GM23338 (cell line): ENCODE data around the gene UNC13A. TPM values are rescaled to one million over a fixed set of nuclear protein-coding genes. Genes with fewer than 3 reads are reported as not detected.

Source experiments
- ATAC-seq: fragments of 200-7000 bp; cut with Tn5 transposase; 3 replicates; pipeline ENCODE4 v1.9.1; 2020
- DNase-seq: peaks from one replicate; pipeline ENCODE4 v3.0.0-alpha.2; 2015; ENCODE audit warnings: low spot score
- H2AFZ ChIP-seq: fragments of 200-600 bp; sonication (generic); 2 replicates; pipeline ENCODE4 v1.8.0; 2016; ENCODE audit warnings: antibody characterized with exemption, mild to moderate bottlenecking, moderate library complexity
- H3F3A ChIP-seq: fragments of 200-600 bp; sonication (generic); replicated peaks from 2 replicates; pipeline ENCODE4 v1.8.0; 2017; ENCODE audit warnings: antibody characterized with exemption, mixed run types, low read depth
- H3K27ac ChIP-seq: fragments of 200-600 bp; sonication (generic); 2 replicates; pipeline ENCODE4 v1.6.1; 2016; ENCODE audit warnings: low read depth
- H3K27me3 ChIP-seq: fragments of 200-600 bp; sonication (generic); 2 replicates; pipeline ENCODE4 v1.8.0; 2016; ENCODE audit warnings: mild to moderate bottlenecking, mixed run types, moderate library complexity; ENCODE audit not compliant: insufficient read depth
- H3K36me3 ChIP-seq: fragments of 200-600 bp; sonication (generic); 2 replicates; pipeline ENCODE4 v1.8.0; 2016; ENCODE audit warnings: mild to moderate bottlenecking; ENCODE audit not compliant: insufficient read depth
- H3K4me1 ChIP-seq: fragments of 200-600 bp; sonication (generic); 2 replicates; pipeline ENCODE4 v1.8.0; 2016; ENCODE audit warnings: mild to moderate bottlenecking, moderate library complexity; ENCODE audit not compliant: insufficient read depth
- H3K4me2 ChIP-seq: fragments of 200-600 bp; sonication (generic); 2 replicates; pipeline ENCODE4 v1.7.1; 2017; ENCODE audit warnings: mixed run types
- H3K4me3 ChIP-seq: fragments of 200-600 bp; sonication (generic); 2 replicates; pipeline ENCODE4 v1.6.1; 2016; ENCODE audit warnings: mixed run types
- H3K79me2 ChIP-seq: fragments of 200-600 bp; sonication (generic); replicated peaks from 2 replicates; pipeline ENCODE4 v1.8.0; 2017; ENCODE audit warnings: mild to moderate bottlenecking; ENCODE audit not compliant: insufficient read depth
- H3K9me2 ChIP-seq: fragments of 200-600 bp; sonication (generic); 2 replicates; pipeline ENCODE4 v1.8.0; 2017; ENCODE audit not compliant: insufficient read depth
- H4K20me1 ChIP-seq: fragments of 200-600 bp; sonication (generic); replicated peaks from 2 replicates; pipeline ENCODE4 v1.8.0; 2017; ENCODE audit warnings: mild to moderate bottlenecking; ENCODE audit not compliant: insufficient read depth
- H3K27ac Mint-ChIP-seq: 2 replicates; pipeline ENCODE4 v1.8.0; 2020; ENCODE audit warnings: inconsistent platforms, mild to moderate bottlenecking, moderate library complexity, mixed read lengths
- H3K27me3 Mint-ChIP-seq: 3 replicates; pipeline ENCODE4 v1.8.0; 2022; ENCODE audit warnings: low read depth, mild to moderate bottlenecking, moderate library complexity, mixed read lengths, inconsistent platforms; ENCODE audit not compliant: insufficient read depth, poor library complexity
- H3K36me3 Mint-ChIP-seq: 3 replicates; pipeline ENCODE4 v1.8.0; 2021; ENCODE audit warnings: low read depth, mild to moderate bottlenecking, inconsistent platforms, moderate library complexity, mixed read lengths
- H3K4me1 Mint-ChIP-seq: 3 replicates; pipeline ENCODE4 v1.8.0; 2020; ENCODE audit warnings: mild to moderate bottlenecking, inconsistent platforms, mixed read lengths
- H3K4me3 Mint-ChIP-seq: 3 replicates; pipeline ENCODE4 v1.8.0; 2021; ENCODE audit warnings: moderate library complexity, mild to moderate bottlenecking, inconsistent platforms, mixed read lengths
- H3K9me3 Mint-ChIP-seq: 3 replicates; pipeline ENCODE4 v1.8.0; 2020; ENCODE audit warnings: moderate library complexity, mild to moderate bottlenecking, inconsistent platforms, mixed read lengths
- CREB1 ChIP-seq: fragments of 250-450 bp; sonication (Bioruptor Pico); IDR thresholded peaks from 2 replicates; pipeline ENCODE4 v1.5.0; 2020; ENCODE audit warnings: low read depth, mild to moderate bottlenecking, moderate library complexity
- EZH2phosphoT487 ChIP-seq: fragments of 200-600 bp; sonication (generic); IDR thresholded peaks from one replicate; pipeline ENCODE4 v1.8.1; 2018; ENCODE audit warnings: antibody characterized with exemption; ENCODE audit not compliant: unreplicated experiment
- NANOG ChIP-seq: IDR thresholded peaks from 2 replicates; pipeline ENCODE4 v1.6.1; 2016; ENCODE audit warnings: antibody characterized with exemption, borderline replicate concordance
- STAT1 ChIP-seq: IDR thresholded peaks from one replicate; pipeline ENCODE4 v1.6.1; 2016; ENCODE audit warnings: antibody characterized with exemption; ENCODE audit not compliant: unreplicated experiment
- ZNF114 ChIP-seq: fragments of 250-450 bp; sonication (Bioruptor Pico); IDR thresholded peaks from 2 replicates; pipeline ENCODE4 v1.5.0; 2020; ENCODE audit warnings: mild to moderate bottlenecking, moderate library complexity
- polyA plus RNA-seq: library from polyadenylated mRNA; unstranded; fragments of >200 nt; fragmentation: Nextera tagmentation; extraction: Ambion mirVana; gene quantifications from 2 replicates; pipeline ENCODE4 v1.2.1, GENCODE V29; 2016
- total RNA-seq: library from RNA; depleted of rRNA; stranded (reverse); fragments of >200 nt; shearing (Covaris generic); gene quantifications from 2 replicates; pipeline ENCODE4 v1.2.3, GENCODE V29; 2014
- TF ChIP-seq, protein P1 (sequence below): IDR thresholded peaks from one replicate; pipeline ENCODE4 v1.6.1; 2018; ENCODE audit warnings: antibody characterized with exemption; ENCODE audit not compliant: unreplicated experiment
- TF ChIP-seq, protein P2 (sequence below): IDR thresholded peaks from 2 replicates; pipeline ENCODE4 v1.6.1; 2016; ENCODE audit warnings: antibody characterized with exemption
- TF ChIP-seq, protein P3 (sequence below), 2 experiments: fragments of 200-600 bp in 1 of 2; sonication (generic) in 1 of 2; conservative IDR thresholded peaks; 2 replicates each; pipeline versions ENCODE4 v1.5.1 to v1.6.1; 2016 to 2017; ENCODE audit warnings: antibody characterized with exemption in 2 of 2, low read depth in 2 of 2, mild to moderate bottlenecking in 2 of 2, moderate library complexity in 1 of 2

The UNC13A gene
- total and polyA plus RNA-seq, 2 experiments from 2014 or later: 9.5 to 30.4 TPM

DNA sequence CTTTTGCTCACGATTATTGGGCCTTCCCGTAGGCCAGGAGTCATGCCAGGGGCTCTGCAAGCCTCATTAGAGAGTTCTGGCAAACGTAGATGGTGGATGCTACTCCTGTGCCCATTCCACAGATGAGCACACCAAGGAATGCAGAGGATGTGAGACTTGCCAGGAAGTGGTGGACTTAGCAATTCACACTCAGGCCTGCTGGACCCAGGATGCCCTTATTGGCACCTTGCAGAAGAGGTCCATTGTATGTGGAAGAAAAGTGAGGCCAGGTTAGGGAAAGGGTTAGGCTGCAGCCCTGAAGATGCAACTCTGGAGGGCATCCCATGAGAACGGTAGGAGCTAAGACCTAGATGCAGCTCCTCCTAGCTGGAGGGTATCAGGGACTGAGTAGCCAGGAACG is 5.9 kb downstream of the UNC13A start:
- TF ChIP-seq ZNF114 (CRISPR knock-in tag): no peak
- TF ChIP-seq, protein P1, sequence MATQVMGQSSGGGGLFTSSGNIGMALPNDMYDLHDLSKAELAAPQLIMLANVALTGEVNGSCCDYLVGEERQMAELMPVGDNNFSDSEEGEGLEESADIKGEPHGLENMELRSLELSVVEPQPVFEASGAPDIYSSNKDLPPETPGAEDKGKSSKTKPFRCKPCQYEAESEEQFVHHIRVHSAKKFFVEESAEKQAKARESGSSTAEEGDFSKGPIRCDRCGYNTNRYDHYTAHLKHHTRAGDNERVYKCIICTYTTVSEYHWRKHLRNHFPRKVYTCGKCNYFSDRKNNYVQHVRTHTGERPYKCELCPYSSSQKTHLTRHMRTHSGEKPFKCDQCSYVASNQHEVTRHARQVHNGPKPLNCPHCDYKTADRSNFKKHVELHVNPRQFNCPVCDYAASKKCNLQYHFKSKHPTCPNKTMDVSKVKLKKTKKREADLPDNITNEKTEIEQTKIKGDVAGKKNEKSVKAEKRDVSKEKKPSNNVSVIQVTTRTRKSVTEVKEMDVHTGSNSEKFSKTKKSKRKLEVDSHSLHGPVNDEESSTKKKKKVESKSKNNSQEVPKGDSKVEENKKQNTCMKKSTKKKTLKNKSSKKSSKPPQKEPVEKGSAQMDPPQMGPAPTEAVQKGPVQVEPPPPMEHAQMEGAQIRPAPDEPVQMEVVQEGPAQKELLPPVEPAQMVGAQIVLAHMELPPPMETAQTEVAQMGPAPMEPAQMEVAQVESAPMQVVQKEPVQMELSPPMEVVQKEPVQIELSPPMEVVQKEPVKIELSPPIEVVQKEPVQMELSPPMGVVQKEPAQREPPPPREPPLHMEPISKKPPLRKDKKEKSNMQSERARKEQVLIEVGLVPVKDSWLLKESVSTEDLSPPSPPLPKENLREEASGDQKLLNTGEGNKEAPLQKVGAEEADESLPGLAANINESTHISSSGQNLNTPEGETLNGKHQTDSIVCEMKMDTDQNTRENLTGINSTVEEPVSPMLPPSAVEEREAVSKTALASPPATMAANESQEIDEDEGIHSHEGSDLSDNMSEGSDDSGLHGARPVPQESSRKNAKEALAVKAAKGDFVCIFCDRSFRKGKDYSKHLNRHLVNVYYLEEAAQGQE: no peak
- TF ChIP-seq CREB1 (CRISPR knock-in tag): no peak
- TF ChIP-seq NANOG: no peak
- TF ChIP-seq, protein P2, sequence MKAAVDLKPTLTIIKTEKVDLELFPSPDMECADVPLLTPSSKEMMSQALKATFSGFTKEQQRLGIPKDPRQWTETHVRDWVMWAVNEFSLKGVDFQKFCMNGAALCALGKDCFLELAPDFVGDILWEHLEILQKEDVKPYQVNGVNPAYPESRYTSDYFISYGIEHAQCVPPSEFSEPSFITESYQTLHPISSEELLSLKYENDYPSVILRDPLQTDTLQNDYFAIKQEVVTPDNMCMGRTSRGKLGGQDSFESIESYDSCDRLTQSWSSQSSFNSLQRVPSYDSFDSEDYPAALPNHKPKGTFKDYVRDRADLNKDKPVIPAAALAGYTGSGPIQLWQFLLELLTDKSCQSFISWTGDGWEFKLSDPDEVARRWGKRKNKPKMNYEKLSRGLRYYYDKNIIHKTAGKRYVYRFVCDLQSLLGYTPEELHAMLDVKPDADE: no peak
- TF ChIP-seq EZH2phosphoT487: no peak
- no peak for TF ChIP-seq STAT1
- Histone ChIP-seq H4K20me1 (peaks cover 22% of the 10 kb centered on the region), H3K27ac (no peak overlapping the region), H3K4me2 (no peak overlapping the region), H3F3A (0 out of 2 replicates have a peak, but pooled peaks cover 6% of the 10 kb centered on the region), H3K79me2 (peaks cover 71% of the 10 kb centered on the region), H2AFZ (no peak overlapping the region), H3K9me2 (no peaks in the 10 kb centered on the region), H3K27me3 (peaks cover 3% of the 10 kb centered on the region; the same call in 1 of the 2 replicates), H3K4me3 (no peak overlapping the region), H3K36me3 (no peaks in the 10 kb centered on the region), H3K4me1 (peaks cover 28% of the 10 kb centered on the region)
- ATAC-seq: no peak
- Mint-ChIP-seq H3K4me3 (no peak overlapping the region), H3K27ac (no peak overlapping the region), H3K27me3 (peaks cover 17% of the 10 kb centered on the region), H3K36me3 (peaks cover 17% of the 10 kb centered on the region), H3K9me3 (no peaks in the 10 kb centered on the region), H3K4me1 (peaks cover 37% of the 10 kb centered on the region)
- DNase-seq: no peak

DNA sequence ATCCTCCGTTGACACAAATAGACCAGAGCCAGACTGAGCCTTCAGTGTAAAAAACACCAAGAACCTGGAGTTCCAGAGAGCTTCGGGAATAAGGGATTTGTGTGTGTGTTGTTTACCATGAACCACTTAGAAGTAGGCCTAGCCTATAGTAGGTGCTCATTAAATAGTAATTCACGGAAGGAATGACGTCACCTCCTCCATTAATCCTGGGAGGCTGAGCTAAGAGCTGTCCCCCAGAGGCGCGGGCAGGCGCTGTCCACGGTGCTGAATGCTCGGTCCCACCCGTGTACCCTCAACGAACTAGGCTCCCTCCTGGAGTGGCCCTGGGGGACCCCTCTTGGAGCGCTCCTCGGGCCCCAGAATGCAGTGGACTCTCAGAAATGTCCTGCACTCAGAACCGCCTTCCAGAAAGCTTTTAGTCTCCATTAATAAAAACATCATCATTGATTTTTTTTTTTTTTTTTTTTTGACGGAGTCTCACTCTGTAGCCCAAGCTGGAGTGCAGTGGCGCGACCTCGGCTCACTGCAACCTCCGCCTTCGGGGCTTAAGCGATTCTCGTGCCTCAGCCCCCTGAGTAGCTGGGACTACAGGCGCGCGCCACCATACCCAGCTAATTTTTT is 6.5 kb downstream of the UNC13A start:
- Histone ChIP-seq H3K27me3 (peaks cover 3% of the 10 kb centered on the region; the same call in 1 of the 2 replicates), H3K9me2 (no peaks in the 10 kb centered on the region), H3K36me3 (no peaks in the 10 kb centered on the region), H2AFZ (no peak overlapping the region), H3K4me2 (peak overlapping the region; percentile 32; the same call in 1 of the 2 replicates), H3K4me3 (no peak overlapping the region), H3K27ac (no peak overlapping the region), H3F3A (0 out of 2 replicates have a peak, but pooled peaks cover 6% of the 10 kb centered on the region), H3K4me1 (peaks cover 30% of the 10 kb centered on the region), H3K79me2 (peaks cover 71% of the 10 kb centered on the region), H4K20me1 (peaks cover 24% of the 10 kb centered on the region)
- no peak overlapping the region; the same call in 2 of the 3 replicates for H3K4me3 Mint-ChIP-seq
- H3K27ac Mint-ChIP-seq: no peak overlapping the region
- peaks cover 41% of the 10 kb centered on the region for H3K4me1 Mint-ChIP-seq
- H3K36me3 Mint-ChIP-seq: peaks cover 17% of the 10 kb centered on the region
- ATAC-seq: peak; percentile 46
- H3K27me3 Mint-ChIP-seq: peaks cover 17% of the 10 kb centered on the region
- TF ChIP-seq, protein P1: peak; percentile 98
- TF ChIP-seq, protein P3, sequence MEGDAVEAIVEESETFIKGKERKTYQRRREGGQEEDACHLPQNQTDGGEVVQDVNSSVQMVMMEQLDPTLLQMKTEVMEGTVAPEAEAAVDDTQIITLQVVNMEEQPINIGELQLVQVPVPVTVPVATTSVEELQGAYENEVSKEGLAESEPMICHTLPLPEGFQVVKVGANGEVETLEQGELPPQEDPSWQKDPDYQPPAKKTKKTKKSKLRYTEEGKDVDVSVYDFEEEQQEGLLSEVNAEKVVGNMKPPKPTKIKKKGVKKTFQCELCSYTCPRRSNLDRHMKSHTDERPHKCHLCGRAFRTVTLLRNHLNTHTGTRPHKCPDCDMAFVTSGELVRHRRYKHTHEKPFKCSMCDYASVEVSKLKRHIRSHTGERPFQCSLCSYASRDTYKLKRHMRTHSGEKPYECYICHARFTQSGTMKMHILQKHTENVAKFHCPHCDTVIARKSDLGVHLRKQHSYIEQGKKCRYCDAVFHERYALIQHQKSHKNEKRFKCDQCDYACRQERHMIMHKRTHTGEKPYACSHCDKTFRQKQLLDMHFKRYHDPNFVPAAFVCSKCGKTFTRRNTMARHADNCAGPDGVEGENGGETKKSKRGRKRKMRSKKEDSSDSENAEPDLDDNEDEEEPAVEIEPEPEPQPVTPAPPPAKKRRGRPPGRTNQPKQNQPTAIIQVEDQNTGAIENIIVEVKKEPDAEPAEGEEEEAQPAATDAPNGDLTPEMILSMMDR (conservative IDR thresholded peaks at IDR 0.05; ENCODE audit: low read depth in 2 of 2): no peak
- peak; percentile 82 for TF ChIP-seq CREB1 (CRISPR knock-in tag)
- DNase-seq: peak; percentile 85
- no peaks in the 10 kb centered on the region for H3K9me3 Mint-ChIP-seq
